Gastrocnemius medialis (tissue), 4 donors: Measurements from ENCODE around the gene OR51F1. TPM values are rescaled to one million over a fixed set of nuclear protein-coding genes. Genes with fewer than 3 reads are reported as not detected.

Experiments
- ATAC-seq, 2 donors: fragments of 150-250 bp; one replicate each; pipeline ENCODE4 v1.9.1; 2016
- DNase-seq, 2 donors: peaks; one replicate each; pipeline ENCODE4 v3.0.0-alpha.2; 2019
- H3K27ac ChIP-seq, 4 donors: fragments of 200-600 bp; sonication (generic); 1 replicate in 1 of 4; 2 replicates in 3 of 4; pipeline ENCODE4 v1.5.1; 2016 to 2018; ENCODE audit warnings: mild to moderate bottlenecking in 2 of 4, moderate library complexity in 1 of 4
- H3K27me3 ChIP-seq, 3 donors: fragments of 200-600 bp; sonication (generic) in 2 of 3; 1 replicate in 1 of 3; 2 replicates in 2 of 3; pipeline versions ENCODE4 v1.5.1 to v1.6.0; 2016 to 2019; ENCODE audit warnings: mild to moderate bottlenecking in 1 of 3, moderate library complexity in 1 of 3
- H3K36me3 ChIP-seq, 2 donors: fragments of 200-600 bp; sonication (generic) in 1 of 2; one replicate each; pipeline ENCODE4 v1.5.1; 2017 to 2018
- H3K4me1 ChIP-seq, 2 donors: fragments of 200-600 bp; sonication (generic) in 1 of 2; one replicate each; pipeline ENCODE4 v1.5.1; 2016 to 2017; ENCODE audit warnings: mild to moderate bottlenecking in 2 of 2
- H3K4me3 ChIP-seq, 4 donors: fragments of 200-600 bp; sonication (generic) in 3 of 4; 1 replicate in 1 of 4; 2 replicates in 3 of 4; pipeline ENCODE4 v1.5.1; 2016 to 2019; ENCODE audit warnings: mild to moderate bottlenecking in 2 of 4
- H3K9me3 ChIP-seq, 3 donors: fragments of 200-600 bp; sonication (generic) in 2 of 3; 1 replicate in 1 of 3; 2 replicates in 2 of 3; pipeline ENCODE4 v1.5.1; 2016 to 2019
- POLR2A ChIP-seq, 2 donors: fragments of 450-650 bp; IDR thresholded peaks; one replicate each; pipeline ENCODE4 v1.6.1; 2017; ENCODE audit warnings: antibody characterized with exemption in 2 of 2, mild to moderate bottlenecking in 2 of 2, moderate library complexity in 2 of 2
- in situ Hi-C, 4 donors: fragments of 200-750 bp; cut with MboI; loops; one replicate each; pipeline versions ENCODE4 v1.15.0 to v1.8.0; 2017; ENCODE audit warnings: low sequenced_read_pairs in 4 of 4
- intact Hi-C: fragments of 100-400 bp; cut with DNase I; formaldehyde crosslinking; loops from one replicate; pipeline ENCODE4 v1.15.1; 2023; ENCODE audit warnings: low total_unique reads
- total RNA-seq, 4 donors: library from RNA; depleted of rRNA; stranded (reverse); fragments of >200 nt; gene quantifications; one replicate each; pipeline versions ENCODE4 v1.1.0 to v1.2.3, GENCODE V29; 2016
- TF ChIP-seq, protein P1 (sequence below), 5 experiments: fragments of 450-650 bp in 3 of 5; fragments of 200-600 bp in 2 of 5; sonication (generic) in 2 of 5; IDR thresholded peaks in 4 of 5; conservative IDR thresholded peaks in 1 of 5; 1 replicate in 4 of 5; 2 replicates in 1 of 5; pipeline ENCODE4 v1.5.1; 2016 to 2019; ENCODE audit warnings: antibody characterized with exemption in 5 of 5, mild to moderate bottlenecking in 3 of 5, moderate library complexity in 3 of 5

OR51F1 gene
- total RNA-seq, 4 donors from 2014 or later, result not detected

GRCh38 chr11:4766420-4767043 lies 3.2 kb downstream of the OR51F1 start:
- DNase-seq, result no peak
- in situ Hi-C loops, result no loop called here
- Histone ChIP-seq H3K4me1 (no peaks in the 10 kb centered on the region), H3K4me3 (no peak overlapping the region), H3K27me3 (no peaks in the 10 kb centered on the region), H3K36me3 (no peaks in the 10 kb centered on the region), H3K27ac (no peak overlapping the region), H3K9me3 (no peaks in the 10 kb centered on the region)
- no peak for ATAC-seq
- no peak for TF ChIP-seq POLR2A (IDR thresholded peaks at IDR 0.05)
- TF ChIP-seq, protein P1, sequence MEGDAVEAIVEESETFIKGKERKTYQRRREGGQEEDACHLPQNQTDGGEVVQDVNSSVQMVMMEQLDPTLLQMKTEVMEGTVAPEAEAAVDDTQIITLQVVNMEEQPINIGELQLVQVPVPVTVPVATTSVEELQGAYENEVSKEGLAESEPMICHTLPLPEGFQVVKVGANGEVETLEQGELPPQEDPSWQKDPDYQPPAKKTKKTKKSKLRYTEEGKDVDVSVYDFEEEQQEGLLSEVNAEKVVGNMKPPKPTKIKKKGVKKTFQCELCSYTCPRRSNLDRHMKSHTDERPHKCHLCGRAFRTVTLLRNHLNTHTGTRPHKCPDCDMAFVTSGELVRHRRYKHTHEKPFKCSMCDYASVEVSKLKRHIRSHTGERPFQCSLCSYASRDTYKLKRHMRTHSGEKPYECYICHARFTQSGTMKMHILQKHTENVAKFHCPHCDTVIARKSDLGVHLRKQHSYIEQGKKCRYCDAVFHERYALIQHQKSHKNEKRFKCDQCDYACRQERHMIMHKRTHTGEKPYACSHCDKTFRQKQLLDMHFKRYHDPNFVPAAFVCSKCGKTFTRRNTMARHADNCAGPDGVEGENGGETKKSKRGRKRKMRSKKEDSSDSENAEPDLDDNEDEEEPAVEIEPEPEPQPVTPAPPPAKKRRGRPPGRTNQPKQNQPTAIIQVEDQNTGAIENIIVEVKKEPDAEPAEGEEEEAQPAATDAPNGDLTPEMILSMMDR (IDR thresholded peaks at IDR 0.05 in 4 of 5, conservative IDR thresholded peaks at IDR 0.05 in 1 of 5), result no peak
- intact Hi-C loops, result no loop called here

DNA sequence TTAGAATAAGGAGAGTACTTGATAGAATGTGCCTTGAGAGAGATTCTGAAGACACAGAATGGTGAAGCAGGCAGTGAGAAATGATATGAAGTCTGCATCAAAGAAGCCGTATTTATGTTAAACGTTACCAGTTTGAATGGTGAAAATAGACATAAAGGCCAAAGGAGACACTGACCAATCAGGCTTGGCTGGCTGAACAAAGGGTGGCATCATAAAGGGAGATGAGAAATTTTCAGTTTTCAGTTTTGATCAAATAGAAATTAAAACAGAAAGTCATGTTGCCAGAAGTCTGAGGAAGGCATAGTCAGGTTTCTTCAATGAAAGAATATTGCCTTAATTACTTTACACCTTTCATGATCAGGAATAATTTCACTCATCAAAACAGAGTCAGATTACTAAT lies 6.6 kb downstream of the OR51F1 start:
- Histone ChIP-seq H3K27ac (no peak overlapping the region), H3K4me1 (no peaks in the 10 kb centered on the region), H3K27me3 (no peaks in the 10 kb centered on the region), H3K4me3 (no peak overlapping the region), H3K9me3 (no peaks in the 10 kb centered on the region), H3K36me3 (no peaks in the 10 kb centered on the region)
- no peak for TF ChIP-seq POLR2A (IDR thresholded peaks at IDR 0.05)
- TF ChIP-seq, protein P1 (IDR thresholded peaks at IDR 0.05 in 4 of 5, conservative IDR thresholded peaks at IDR 0.05 in 1 of 5), result no peak
- intact Hi-C loops, result no loop called here
- DNase-seq (no peak), ATAC-seq (no peak)
- in situ Hi-C loops, result no loop called here

DNA sequence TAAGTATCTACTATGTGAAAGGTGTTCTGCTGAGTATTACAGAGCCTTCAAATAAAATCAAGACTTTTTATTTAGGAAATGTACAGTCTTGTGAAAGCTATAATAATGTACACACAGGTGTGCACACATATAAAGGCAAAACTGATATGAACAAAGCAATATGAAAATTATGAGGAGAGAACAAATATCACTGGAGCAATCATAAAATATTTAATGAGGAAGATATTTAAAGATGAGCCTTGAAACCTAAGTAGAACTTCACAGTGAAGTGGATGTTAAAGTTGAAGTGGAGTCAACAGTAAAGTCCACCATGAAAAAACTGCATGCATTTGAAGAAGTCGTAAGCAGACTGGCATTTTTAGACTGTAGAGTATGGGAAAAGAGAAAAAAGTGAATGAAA lies 18.5 kb downstream of the OR51F1 start:
- no peaks in the 10 kb centered on the region for H3K9me3 ChIP-seq
- no peak overlapping the region for H3K4me3 ChIP-seq
- TF ChIP-seq POLR2A (IDR thresholded peaks at IDR 0.05), result no peak
- TF ChIP-seq, protein P1 (IDR thresholded peaks at IDR 0.05 in 4 of 5, conservative IDR thresholded peaks at IDR 0.05 in 1 of 5), result no peak
- ATAC-seq, result no peak
- H3K4me1 ChIP-seq, result no peaks in the 10 kb centered on the region
- in situ Hi-C loops, result no loop called here
- intact Hi-C loops, result no loop called here
- no peak overlapping the region for H3K27ac ChIP-seq
- no peak for DNase-seq
- H3K27me3 ChIP-seq, result no peaks in the 10 kb centered on the region
- H3K36me3 ChIP-seq, result no peaks in the 10 kb centered on the region

DNA sequence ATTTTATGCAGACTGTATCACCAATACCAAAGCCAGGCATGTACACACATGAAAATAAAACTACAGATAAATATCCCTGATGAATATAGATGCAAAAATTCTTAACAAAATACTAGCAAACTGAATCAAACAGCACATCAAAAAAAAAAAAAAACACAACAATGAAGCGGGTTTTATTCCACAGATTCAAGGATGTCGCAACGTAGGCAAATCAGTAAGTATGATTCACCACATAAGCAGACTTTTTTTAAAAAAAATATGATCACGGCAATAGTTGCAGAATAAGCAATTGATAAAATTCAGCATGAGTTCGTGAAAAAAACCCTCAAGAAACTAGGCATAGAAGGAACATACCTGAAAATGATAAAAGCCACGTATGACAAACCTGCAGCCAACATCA lies 21.3 kb downstream of the OR51F1 start:
- no peak overlapping the region for H3K4me3 ChIP-seq
- TF ChIP-seq, protein P1 (IDR thresholded peaks at IDR 0.05 in 4 of 5, conservative IDR thresholded peaks at IDR 0.05 in 1 of 5), result no peak
- no peak for TF ChIP-seq POLR2A (IDR thresholded peaks at IDR 0.05)
- H3K9me3 ChIP-seq, result no peaks in the 10 kb centered on the region
- no peaks in the 10 kb centered on the region for H3K36me3 ChIP-seq
- no peak overlapping the region for H3K27ac ChIP-seq
- DNase-seq, result no peak
- in situ Hi-C loops, result no loop called here
- ATAC-seq, result no peak
- intact Hi-C loops, result no loop called here
- no peaks in the 10 kb centered on the region for H3K27me3 ChIP-seq
- no peaks in the 10 kb centered on the region for H3K4me1 ChIP-seq

- no peak for TF ChIP-seq POLR2A (IDR thresholded peaks at IDR 0.05)
- TF ChIP-seq, protein P1 (IDR thresholded peaks at IDR 0.05 in 4 of 5, conservative IDR thresholded peaks at IDR 0.05 in 1 of 5), result no peak
- Histone ChIP-seq H3K4me3 (no peak overlapping the region), H3K27me3 (no peaks in the 10 kb centered on the region), H3K9me3 (no peaks in the 10 kb centered on the region), H3K27ac (no peak overlapping the region), H3K4me1 (no peaks in the 10 kb centered on the region), H3K36me3 (no peaks in the 10 kb centered on the region)
- no peak for ATAC-seq
- in situ Hi-C loops, result no loop called here
- intact Hi-C loops, result no loop called here
- DNase-seq, result no peak
Observed at GRCh38 chr11:4740735-4741134, 29.0 kb downstream of the OR51F1 start.
